Measurements from ENCODE around the gene PHAX.

- TF ChIP-seq SPI1 (IDR thresholded peaks at IDR 0.05; ENCODE audit: borderline replicate concordance, low read depth), result no peak
- TF ChIP-seq, protein P1, sequence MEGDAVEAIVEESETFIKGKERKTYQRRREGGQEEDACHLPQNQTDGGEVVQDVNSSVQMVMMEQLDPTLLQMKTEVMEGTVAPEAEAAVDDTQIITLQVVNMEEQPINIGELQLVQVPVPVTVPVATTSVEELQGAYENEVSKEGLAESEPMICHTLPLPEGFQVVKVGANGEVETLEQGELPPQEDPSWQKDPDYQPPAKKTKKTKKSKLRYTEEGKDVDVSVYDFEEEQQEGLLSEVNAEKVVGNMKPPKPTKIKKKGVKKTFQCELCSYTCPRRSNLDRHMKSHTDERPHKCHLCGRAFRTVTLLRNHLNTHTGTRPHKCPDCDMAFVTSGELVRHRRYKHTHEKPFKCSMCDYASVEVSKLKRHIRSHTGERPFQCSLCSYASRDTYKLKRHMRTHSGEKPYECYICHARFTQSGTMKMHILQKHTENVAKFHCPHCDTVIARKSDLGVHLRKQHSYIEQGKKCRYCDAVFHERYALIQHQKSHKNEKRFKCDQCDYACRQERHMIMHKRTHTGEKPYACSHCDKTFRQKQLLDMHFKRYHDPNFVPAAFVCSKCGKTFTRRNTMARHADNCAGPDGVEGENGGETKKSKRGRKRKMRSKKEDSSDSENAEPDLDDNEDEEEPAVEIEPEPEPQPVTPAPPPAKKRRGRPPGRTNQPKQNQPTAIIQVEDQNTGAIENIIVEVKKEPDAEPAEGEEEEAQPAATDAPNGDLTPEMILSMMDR (IDR thresholded peaks at IDR 0.05; ENCODE audit: insufficient read depth, low read length), result no peak
- no peak for TF ChIP-seq POLR2AphosphoS5 (IDR thresholded peaks at IDR 0.05; ENCODE audit: low read depth)
- no peak for TF ChIP-seq REST (IDR thresholded peaks at IDR 0.05; ENCODE audit: insufficient replicate concordance, low read depth)
- no peak for TF ChIP-seq GABPA (IDR thresholded peaks at IDR 0.05; ENCODE audit: low read depth)
These were observed 40.6 kb downstream of the PHAX start for GRCh38 chr5:126641387-126641786.

Data from HL-60 (cell line).